Natural killer cell (primary cell): ENCODE measurements around the gene PRPH2. TPM values are rescaled to one million over a fixed set of nuclear protein-coding genes. Genes with fewer than 3 reads are reported as not detected.

Source experiments
- ATAC-seq, 3 donors: fragments of 150-1000 bp in 2 of 3; fragments of 200-7000 bp in 1 of 3; cut with Tn5 transposase; 1 replicate in 1 of 3; 2 replicates in 2 of 3; pipeline ENCODE4 v1.10.0; 2021; ENCODE audit warnings: mild to moderate bottlenecking in 2 of 3, moderate library complexity in 2 of 3
- DNase-seq, 2 donors: peaks; one replicate each; pipeline versions ENCODE4 v3.0.0 to v3.0.0-alpha.2; 2013 to 2021; ENCODE audit warnings: mixed read lengths in 1 of 2
- H3K27ac ChIP-seq: one replicate; pipeline ENCODE4 v1.5.1; 2013; ENCODE audit warnings: mild to moderate bottlenecking, low read length
- H3K27me3 ChIP-seq: one replicate; pipeline ENCODE4 v1.6.1; 2013; ENCODE audit warnings: low read length; ENCODE audit not compliant: control insufficient read depth, insufficient read depth
- H3K36me3 ChIP-seq: one replicate; pipeline ENCODE4 v1.6.1; 2013; ENCODE audit warnings: low read length; ENCODE audit not compliant: control insufficient read depth, insufficient read depth
- H3K4me1 ChIP-seq: one replicate; pipeline ENCODE4 v1.6.1; 2013; ENCODE audit warnings: low read length; ENCODE audit not compliant: control insufficient read depth, insufficient read depth
- H3K4me3 ChIP-seq: one replicate; pipeline ENCODE4 v1.5.1; 2013; ENCODE audit warnings: low read length
- H3K9me3 ChIP-seq: one replicate; pipeline ENCODE4 v1.6.1; 2013; ENCODE audit warnings: low read length; ENCODE audit not compliant: control insufficient read depth, insufficient read depth
- H3K27ac Mint-ChIP-seq, 2 donors: one replicate each; pipeline ENCODE4 v1.8.0; 2022; ENCODE audit warnings: mild to moderate bottlenecking in 2 of 2, mixed read lengths in 2 of 2, moderate library complexity in 1 of 2
- H3K27me3 Mint-ChIP-seq, 2 donors: one replicate each; pipeline ENCODE4 v1.8.0; 2022; ENCODE audit warnings: low read depth in 2 of 2, mixed read lengths in 2 of 2
- H3K36me3 Mint-ChIP-seq: one replicate; pipeline ENCODE4 v1.8.0; 2022; ENCODE audit warnings: mixed read lengths
- H3K4me1 Mint-ChIP-seq, 2 donors: one replicate each; pipeline ENCODE4 v1.8.0; 2022; ENCODE audit warnings: mixed read lengths in 2 of 2
- H3K4me3 Mint-ChIP-seq: one replicate; pipeline ENCODE4 v1.8.0; 2022; ENCODE audit warnings: mild to moderate bottlenecking, moderate library complexity, mixed read lengths
- H3K9me3 Mint-ChIP-seq, 2 donors: one replicate each; pipeline ENCODE4 v1.8.0; 2022; ENCODE audit warnings: mixed read lengths in 2 of 2
- CTCF ChIP-seq: fragments of 200-600 bp; IDR thresholded peaks from one replicate; pipeline ENCODE4 v1.8.0; 2022; ENCODE audit warnings: antibody characterized with exemption
- WGBS: methylation state at CpG from one replicate; pipeline ENCODE4 v1.1.7; 2013; ENCODE audit warnings: missing lambda C conversion rate; ENCODE audit not compliant: insufficient coverage; 5-methylcytosine and 5-hydroxymethylcytosine counted together
- intact Hi-C: fragments of 100-400 bp; cut with micrococcal nuclease; formaldehyde crosslinking; loops from one replicate; pipeline ENCODE4 v1.14.2; 2022
- total RNA-seq, 4 donors: library from RNA; stranded (reverse); fragments of 120-200 nt in 1 of 4; gene quantifications; one replicate each; pipeline versions ENCODE4 v1.2.3 to v1.2.4, GENCODE V29; 2013 to 2022

PRPH2 gene
- total RNA-seq, 3 donors from 2014 or later (not counting 1 experiment from before 2014, with no cell fraction given) = 0.12 to 0.16 (median 0.13) TPM

DNA sequence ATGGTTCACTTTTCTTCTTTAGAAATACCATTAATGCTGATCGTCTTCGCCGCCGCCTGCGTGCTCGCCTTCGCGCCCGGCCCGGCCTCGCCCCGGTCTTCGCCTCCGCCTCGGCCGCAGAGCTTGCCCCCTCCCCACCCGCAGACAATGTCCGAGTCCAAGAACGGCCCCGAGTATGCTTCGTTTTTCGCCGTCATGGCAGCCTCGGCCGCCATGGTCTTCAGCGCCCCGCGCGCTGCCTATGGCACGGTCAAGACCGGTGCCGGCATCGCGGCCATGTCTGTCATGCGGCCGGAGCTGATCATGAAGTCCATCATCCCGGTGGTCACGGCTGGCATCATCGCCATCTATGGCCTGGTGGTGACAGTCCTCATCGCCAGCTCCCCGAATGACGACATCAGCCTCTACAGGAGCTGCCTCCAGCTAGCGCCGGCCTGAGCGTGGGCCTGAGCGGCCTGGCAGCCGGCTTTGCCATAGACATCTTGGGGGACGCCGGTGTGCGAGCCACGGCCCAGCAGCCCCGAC is 4.8 kb upstream of the PRPH2 start:
- no peaks in the 10 kb centered on the region for H3K27me3 ChIP-seq
- no peaks in the 10 kb centered on the region for H3K36me3 ChIP-seq
- H3K36me3 Mint-ChIP-seq = no peaks in the 10 kb centered on the region
- H3K4me3 ChIP-seq = peak overlapping the region; percentile 49
- H3K27me3 Mint-ChIP-seq = no peaks in the 10 kb centered on the region
- WGBS = 39% methylated on average over 52 of the region's 52 CpGs
- peak overlapping the region; percentile 90 for H3K27ac Mint-ChIP-seq
- H3K4me1 Mint-ChIP-seq = peaks cover 19 to 20% of the 10 kb centered on the region in 2 donors
- peaks cover 8% of the 10 kb centered on the region for H3K4me1 ChIP-seq
- DNase-seq (peak in 1 of 2 donors; percentile 23), ATAC-seq (peak in 1 of 3 donors; percentile 5)
- no peaks in the 10 kb centered on the region for H3K9me3 Mint-ChIP-seq
- intact Hi-C loops = loop anchor here (5.0 kb wide), 1 partner anchor 55 kb away; the partner anchor contains the start of gene BICRAL
- H3K4me3 Mint-ChIP-seq = peak overlapping the region; percentile 93
- no peak for TF ChIP-seq CTCF
- peak overlapping the region; percentile 72 for H3K27ac ChIP-seq
- no peaks in the 10 kb centered on the region for H3K9me3 ChIP-seq

GRCh38 chr6:42726485-42727086 is 4.2 kb upstream of the PRPH2 start:
- Histone ChIP-seq H3K27me3 (no peaks in the 10 kb centered on the region), H3K27ac (peak overlapping the region; percentile 72), H3K36me3 (no peaks in the 10 kb centered on the region), H3K4me1 (peaks cover 8% of the 10 kb centered on the region), H3K9me3 (no peaks in the 10 kb centered on the region), H3K4me3 (peak overlapping the region; percentile 49)
- Mint-ChIP-seq H3K36me3 (no peaks in the 10 kb centered on the region), H3K9me3 (no peaks in the 10 kb centered on the region), H3K27ac (peak overlapping the region; percentile 90), H3K4me1 (peaks cover 19 to 20% of the 10 kb centered on the region in 2 donors), H3K27me3 (no peaks in the 10 kb centered on the region), H3K4me3 (peak overlapping the region; percentile 93)
- peak; percentile 97 to 98 (median 98) for ATAC-seq
- intact Hi-C loops = loop anchor here (1.0 to 5.0 kb wide), 5 partner anchors 20 to 173 kb away; partner anchors contain the start of genes BICRAL and TBCC
- DNase-seq = peak; percentile 53 to 96
- under 1% methylated on average over 14 of the region's 14 CpGs for WGBS
- peak; percentile 86 for TF ChIP-seq CTCF

DNA sequence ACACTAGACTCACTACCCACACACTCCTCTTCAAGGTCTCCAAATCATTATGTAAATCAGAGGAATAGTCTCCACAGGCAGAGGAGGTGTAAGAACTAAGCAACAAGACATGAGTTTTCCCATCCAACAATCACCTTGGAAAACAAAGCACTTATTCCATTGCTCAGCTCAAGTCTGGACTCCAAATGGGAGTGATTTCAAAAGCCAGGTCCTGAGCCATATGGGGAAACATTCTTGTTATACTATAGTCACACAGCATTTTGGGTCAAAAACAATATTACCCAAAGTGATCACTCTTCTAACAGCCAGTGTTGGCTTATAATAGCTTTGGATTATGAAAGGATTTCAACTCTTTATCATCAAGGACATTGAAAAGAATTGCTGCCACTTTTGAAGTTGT is 3.6 kb upstream of the PRPH2 start:
- Histone ChIP-seq H3K4me3 (no peak overlapping the region), H3K4me1 (peaks cover 8% of the 10 kb centered on the region), H3K27ac (peak overlapping the region; percentile 72), H3K36me3 (no peaks in the 10 kb centered on the region), H3K9me3 (no peaks in the 10 kb centered on the region), H3K27me3 (no peaks in the 10 kb centered on the region)
- H3K27me3 Mint-ChIP-seq = no peaks in the 10 kb centered on the region
- H3K27ac Mint-ChIP-seq = peak overlapping the region; percentile 90
- DNase-seq = peak in 1 of 2 donors; percentile 25
- no peak for ATAC-seq
- H3K9me3 Mint-ChIP-seq = no peaks in the 10 kb centered on the region
- H3K4me3 Mint-ChIP-seq = peak overlapping the region; percentile 93
- intact Hi-C loops = loop anchor here (1.0 to 5.0 kb wide), 5 partner anchors 20 to 173 kb away; partner anchors contain the start of genes BICRAL and TBCC
- peaks cover 19 to 20% of the 10 kb centered on the region in 2 donors for H3K4me1 Mint-ChIP-seq
- no peaks in the 10 kb centered on the region for H3K36me3 Mint-ChIP-seq
- no peak for TF ChIP-seq CTCF
